ENCODE measurements around the gene PRIM2. TPM values are rescaled to one million over a fixed set of nuclear protein-coding genes. Genes with fewer than 3 reads are reported as not detected.
A peak's percentile ranks its signal among the peaks of the same experiment; 100 is the strongest.
"Not testable (repeated sequence)": the region's sequence is repeated elsewhere in the genome, so short reads cannot be mapped to it uniquely, and the experiment has no call there.

The PRIM2 gene
- polyA plus RNA-seq, 6 donors from 2014 or later = 3.8 to 11.4 (median 8.8) TPM

DNA sequence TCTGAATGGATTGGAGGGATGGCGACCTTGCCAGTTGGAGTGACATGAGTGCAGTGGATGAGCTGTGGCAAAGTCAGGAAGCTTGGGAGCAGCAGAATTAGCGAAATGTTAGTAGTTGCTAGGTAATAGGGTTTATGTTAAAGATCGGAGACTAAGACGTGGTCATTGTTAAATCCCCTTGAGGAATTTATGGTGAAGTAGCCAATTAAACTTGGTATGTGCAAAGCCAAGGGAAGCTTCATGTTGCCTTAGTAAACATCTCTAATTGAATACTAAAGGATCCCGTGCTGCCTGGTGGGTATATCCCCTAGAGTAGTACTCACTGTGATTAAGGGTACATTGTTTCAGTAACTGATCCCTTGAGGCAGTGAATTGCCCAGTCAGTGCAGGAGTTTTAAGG is 106.0 kb downstream of the PRIM2 start:
- no peak for ATAC-seq (ENCODE audit: low read depth in 2 of 2)
- Mint-ChIP-seq H3K4me3 (no peak overlapping the region), H3K27me3 (no peaks in the 10 kb centered on the region)

DNA sequence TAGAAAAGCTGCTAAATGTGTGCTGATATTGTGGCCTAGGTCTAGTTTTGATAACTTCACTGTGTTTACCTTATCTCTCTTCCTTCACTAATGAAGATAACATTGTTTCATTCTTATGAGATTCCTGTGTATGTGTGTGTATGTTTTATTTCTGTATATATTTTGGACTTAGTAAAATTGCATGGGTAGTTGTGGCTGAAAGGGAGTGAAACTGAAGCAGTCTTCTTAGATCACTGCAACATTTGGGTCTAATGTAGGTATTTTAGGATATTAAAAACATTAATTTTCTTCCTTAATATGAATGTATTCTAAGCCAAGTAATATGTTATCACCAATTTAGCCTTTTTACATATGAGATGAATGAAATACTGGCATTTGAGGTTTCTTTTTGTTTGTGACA is 114.3 kb downstream of the PRIM2 start:
- DNase-seq; ATAC-seq (ENCODE audit: low read depth in 2 of 2); H3K36me3 Mint-ChIP-seq; H3K27me3 Mint-ChIP-seq; H3K9me3 Mint-ChIP-seq: not testable (repeated sequence)
- Mint-ChIP-seq H3K4me1 (peaks cover 29 to 68% (median 58%) of the 10 kb centered on the region in 3 donors), H3K27ac (peak overlapping the region; percentile 36 to 96 (median 85)), H3K4me3 (peak overlapping the region in 3 of 8 donors; percentile 40 to 50 (median 43))

More for the DNA sequence above, 106.0 kb downstream of the PRIM2 start:
- no peaks in the 10 kb centered on the region for H3K9me3 Mint-ChIP-seq
- peak overlapping the region in 1 of 6 donors; percentile 64 for H3K27ac Mint-ChIP-seq
- H3K4me1 Mint-ChIP-seq = peaks cover 20 to 33% (median 25%) of the 10 kb centered on the region in 3 donors
- H3K36me3 Mint-ChIP-seq = no peaks in the 10 kb centered on the region
- DNase-seq = no peak

DNA sequence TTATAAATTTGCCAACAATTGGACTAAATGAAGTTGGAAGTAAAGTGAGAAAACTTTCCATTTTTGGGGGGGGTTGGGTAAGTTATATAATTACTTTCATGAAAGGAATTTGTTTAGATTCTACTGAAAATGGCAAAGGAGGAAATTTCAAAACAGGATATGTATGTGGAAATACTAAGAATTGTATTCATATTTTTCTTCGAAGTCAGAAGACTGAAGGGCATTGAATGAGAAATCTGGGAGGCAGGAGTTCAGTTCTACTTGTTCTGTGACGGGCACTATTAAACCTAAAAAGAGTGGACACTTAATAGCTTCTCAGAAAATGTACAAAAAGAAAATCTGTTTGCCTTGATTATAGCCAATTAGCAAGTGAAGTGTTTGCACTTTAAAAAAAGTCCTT is 114.7 kb downstream of the PRIM2 start:
- Mint-ChIP-seq H3K27me3 (no peaks in the 10 kb centered on the region), H3K9me3 (peaks cover 0 to 2% (median 0%) of the 10 kb centered on the region in 7 donors), H3K27ac (peak overlapping the region; percentile 49 to 96 (median 85)), H3K4me1 (peaks cover 29 to 68% (median 58%) of the 10 kb centered on the region in 3 donors), H3K4me3 (peak overlapping the region in 3 of 8 donors; percentile 40 to 50 (median 43)), H3K36me3 (no peaks in the 10 kb centered on the region)
- ATAC-seq (ENCODE audit: low read depth in 2 of 2) (no peak), DNase-seq (no peak)

DNA sequence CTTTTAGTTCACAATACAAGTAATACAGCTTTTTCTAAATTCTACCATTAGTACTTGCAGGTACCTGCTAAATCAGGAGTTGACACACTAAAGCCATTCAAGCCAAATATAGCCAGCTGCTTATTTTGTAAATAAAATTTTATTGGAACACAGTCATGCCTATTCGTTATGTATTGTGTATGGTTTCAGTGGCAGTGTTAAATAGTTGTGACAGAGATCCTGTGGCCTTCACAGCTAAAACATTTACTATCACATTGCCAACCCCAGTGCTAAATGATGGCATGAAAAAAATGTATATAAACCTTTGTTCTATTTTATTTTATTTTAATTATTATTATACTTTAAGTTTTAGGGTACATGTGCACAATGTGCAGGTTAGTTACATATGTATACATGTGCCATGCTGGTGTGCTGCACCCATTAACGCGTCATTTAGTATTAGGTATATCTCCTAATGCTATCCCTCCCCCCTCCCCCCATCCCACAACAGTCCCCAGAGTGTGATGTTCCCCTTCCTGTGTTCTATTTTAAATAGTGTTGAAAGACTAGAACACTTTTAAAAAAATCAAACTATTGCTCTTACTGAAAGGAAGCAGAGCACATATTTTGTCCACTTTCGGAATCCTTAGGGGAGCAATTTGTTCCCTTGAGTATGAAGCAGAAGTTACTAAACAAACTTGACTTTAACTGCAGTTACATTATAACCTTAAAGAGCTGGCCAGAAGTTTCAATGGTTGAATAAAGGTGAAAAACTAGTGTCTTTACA is 115.7 kb downstream of the PRIM2 start:
- DNase-seq (peak; percentile 17), ATAC-seq (ENCODE audit: low read depth in 2 of 2) (peak; percentile 69 to 70)
- Mint-ChIP-seq H3K36me3 (no peaks in the 10 kb centered on the region), H3K4me3 (peak overlapping the region in 7 of 8 donors; percentile 26 to 81 (median 73)), H3K27me3 (no peaks in the 10 kb centered on the region), H3K9me3 (peaks cover 0 to 2% (median 0%) of the 10 kb centered on the region in 7 donors), H3K4me1 (peaks cover 29 to 68% (median 58%) of the 10 kb centered on the region in 3 donors), H3K27ac (peak overlapping the region in 5 of 6 donors; percentile 51 to 94 (median 63))

DNA sequence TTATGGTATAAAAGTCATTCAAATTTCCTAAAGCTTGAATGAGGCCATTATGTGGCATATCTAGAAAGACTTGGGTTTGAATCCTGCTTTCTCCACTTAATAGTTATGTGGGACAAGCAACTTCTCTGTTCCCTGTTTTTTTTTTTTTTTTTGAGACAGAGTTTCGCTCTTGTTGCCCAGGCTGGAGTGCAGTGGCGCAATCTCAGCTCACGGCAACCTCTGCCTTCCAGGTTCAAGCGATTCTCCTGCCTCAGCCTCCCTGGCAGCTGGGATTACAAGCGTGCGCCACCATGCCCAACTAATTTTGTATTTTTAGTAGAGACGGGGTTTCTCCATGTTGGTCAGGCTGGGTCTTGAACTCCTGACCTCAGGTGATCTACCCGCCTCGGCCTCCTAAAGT is 116.4 kb downstream of the PRIM2 start:
- H3K9me3 Mint-ChIP-seq; H3K36me3 Mint-ChIP-seq; DNase-seq; ATAC-seq (ENCODE audit: low read depth in 2 of 2); H3K27me3 Mint-ChIP-seq: not testable (repeated sequence)
- Mint-ChIP-seq H3K4me3 (peak overlapping the region in 6 of 8 donors; percentile 44 to 81 (median 70)), H3K4me1 (peaks cover 29 to 66% (median 57%) of the 10 kb centered on the region in 3 donors), H3K27ac (peak overlapping the region; percentile 61 to 94 (median 82))

DNA sequence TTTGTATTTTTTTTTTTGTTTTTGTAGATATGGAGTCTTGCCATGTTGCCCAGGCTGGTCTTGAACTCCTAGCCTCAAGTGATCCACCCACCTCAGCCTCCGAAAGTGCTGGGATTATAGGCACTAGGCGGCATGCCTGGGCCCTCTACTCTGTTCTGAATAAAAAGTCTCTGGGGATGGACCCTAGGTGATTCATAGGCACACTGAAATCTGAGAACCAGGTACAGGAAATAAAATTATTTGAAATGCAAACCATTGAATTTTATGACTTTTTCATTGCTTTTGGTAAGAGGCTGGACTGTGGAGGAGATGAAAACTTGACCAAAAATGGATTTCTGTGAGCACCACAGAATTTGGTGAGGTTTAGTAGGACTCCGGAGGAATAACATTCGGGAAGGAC is 117.5 kb downstream of the PRIM2 start:
- Mint-ChIP-seq H3K36me3 (no peaks in the 10 kb centered on the region), H3K27ac (peak overlapping the region in 5 of 6 donors; percentile 59 to 94 (median 82)), H3K9me3 (peaks cover 0 to 2% (median 0%) of the 10 kb centered on the region in 7 donors), H3K4me3 (peak overlapping the region in 5 of 8 donors; percentile 44 to 84 (median 73)), H3K27me3 (no peaks in the 10 kb centered on the region), H3K4me1 (peaks cover 26 to 58% (median 51%) of the 10 kb centered on the region in 3 donors)
- ATAC-seq (ENCODE audit: low read depth in 2 of 2) (no peak), DNase-seq (no peak)

DNA sequence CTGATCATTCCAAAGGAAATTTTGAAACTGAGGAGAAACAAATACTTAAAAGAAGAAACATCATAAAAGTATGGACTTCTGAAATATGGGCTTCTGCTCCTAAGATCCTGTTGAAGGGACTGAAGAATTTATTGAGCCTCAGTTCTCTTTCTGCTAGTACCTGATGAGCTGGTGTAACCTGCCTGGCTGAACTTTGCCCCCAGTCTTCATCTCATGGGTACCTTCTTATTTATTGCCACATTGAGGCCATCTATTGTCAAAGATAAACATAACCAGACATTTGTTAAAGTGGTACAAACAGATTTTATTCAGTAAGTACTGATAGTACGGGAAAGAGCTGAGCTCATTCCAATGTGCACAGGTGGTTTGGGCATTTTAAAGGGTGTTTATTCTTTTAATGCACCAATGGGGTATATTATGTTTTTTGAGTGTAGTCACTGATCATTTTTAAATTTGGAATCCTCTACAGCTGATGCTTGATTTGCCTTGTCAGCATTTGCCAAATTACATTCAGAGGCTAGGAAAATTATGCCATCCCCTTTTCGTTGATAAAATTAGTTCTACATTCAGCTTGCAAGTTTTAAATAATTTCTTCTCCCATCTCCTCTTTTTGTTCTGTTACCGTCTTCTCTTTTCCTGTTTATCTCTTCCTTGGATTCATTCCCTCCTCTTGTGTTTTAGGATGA is 118.2 kb downstream of the PRIM2 start:
- no peaks in the 10 kb centered on the region for H3K36me3 Mint-ChIP-seq
- no peaks in the 10 kb centered on the region for H3K27me3 Mint-ChIP-seq
- peak overlapping the region in 4 of 6 donors; percentile 3 to 90 (median 70) for H3K27ac Mint-ChIP-seq
- ATAC-seq (ENCODE audit: low read depth in 2 of 2) (no peak), DNase-seq (no peak)
- H3K9me3 Mint-ChIP-seq = peaks cover 0 to 2% (median 0%) of the 10 kb centered on the region in 7 donors
- no peak overlapping the region for H3K4me3 Mint-ChIP-seq
- peaks cover 25 to 54% (median 45%) of the 10 kb centered on the region in 3 donors for H3K4me1 Mint-ChIP-seq

DNA sequence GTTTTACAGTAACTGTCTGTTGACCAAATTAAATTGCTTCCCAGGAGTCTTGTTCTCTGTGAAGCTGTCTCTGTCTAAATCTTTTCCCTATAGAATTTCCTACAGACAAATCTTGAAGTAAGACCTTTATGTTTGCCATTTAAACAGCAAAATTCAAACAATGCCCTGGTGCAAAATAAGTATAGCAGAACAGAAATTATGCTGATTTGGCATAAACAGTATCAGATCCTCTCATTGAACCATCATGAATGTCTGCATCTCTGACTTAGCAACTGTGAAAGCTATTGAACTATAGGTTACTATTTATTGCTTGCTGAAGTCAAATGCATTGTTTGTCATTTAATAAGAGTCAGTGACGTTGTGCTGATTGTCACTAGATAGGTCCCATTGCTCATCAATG is 123.3 kb downstream of the PRIM2 start:
- ATAC-seq (ENCODE audit: low read depth in 2 of 2); DNase-seq; H3K27ac Mint-ChIP-seq; H3K27me3 Mint-ChIP-seq; H3K9me3 Mint-ChIP-seq; H3K4me1 Mint-ChIP-seq; H3K36me3 Mint-ChIP-seq; H3K4me3 Mint-ChIP-seq: not testable (repeated sequence)

DNA sequence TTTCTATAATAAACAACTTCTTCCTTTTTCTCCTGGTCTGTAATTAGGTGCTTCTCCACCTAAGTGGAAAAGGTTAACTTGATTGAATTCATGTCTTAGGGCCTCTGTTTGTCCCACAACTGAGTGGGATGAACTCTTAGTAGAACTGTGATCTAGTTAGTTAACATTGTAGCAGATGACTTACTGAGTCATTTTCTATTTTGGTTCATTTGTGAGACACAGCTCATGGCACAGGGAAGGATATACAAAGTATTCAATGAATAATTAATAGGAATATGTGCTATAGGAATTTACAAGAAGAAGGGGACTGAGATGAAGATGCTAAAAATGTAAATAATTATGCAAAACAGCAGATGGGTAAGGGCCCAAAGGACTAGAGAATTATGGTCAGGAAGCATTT is 124.7 kb downstream of the PRIM2 start:
- not testable (repeated sequence) for H3K4me3 Mint-ChIP-seq; DNase-seq; H3K27me3 Mint-ChIP-seq; H3K9me3 Mint-ChIP-seq; H3K4me1 Mint-ChIP-seq; H3K27ac Mint-ChIP-seq; H3K36me3 Mint-ChIP-seq; ATAC-seq (ENCODE audit: low read depth in 2 of 2)

DNA sequence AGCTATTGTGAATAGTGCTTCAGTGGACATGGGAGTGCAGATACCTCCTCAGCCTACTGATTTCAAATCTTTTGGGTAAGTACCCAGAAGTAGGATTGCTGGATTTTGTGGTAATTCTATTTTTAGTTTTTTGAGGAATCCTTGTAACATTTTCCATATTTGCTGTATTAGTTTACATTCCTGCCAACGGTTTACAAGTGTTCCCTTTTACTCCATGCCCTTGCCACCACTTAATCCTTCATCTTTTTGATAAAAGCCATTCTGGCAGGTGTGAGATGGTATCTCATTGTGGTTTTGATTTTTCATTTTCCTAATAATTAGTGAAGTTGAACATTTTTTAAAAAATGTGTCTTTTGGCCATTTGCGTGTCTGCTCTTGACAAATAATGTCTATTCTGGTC is 125.8 kb downstream of the PRIM2 start:
- not testable (repeated sequence) for H3K27ac Mint-ChIP-seq; H3K4me1 Mint-ChIP-seq; H3K36me3 Mint-ChIP-seq; H3K9me3 Mint-ChIP-seq; H3K4me3 Mint-ChIP-seq; ATAC-seq (ENCODE audit: low read depth in 2 of 2); DNase-seq; H3K27me3 Mint-ChIP-seq

DNA sequence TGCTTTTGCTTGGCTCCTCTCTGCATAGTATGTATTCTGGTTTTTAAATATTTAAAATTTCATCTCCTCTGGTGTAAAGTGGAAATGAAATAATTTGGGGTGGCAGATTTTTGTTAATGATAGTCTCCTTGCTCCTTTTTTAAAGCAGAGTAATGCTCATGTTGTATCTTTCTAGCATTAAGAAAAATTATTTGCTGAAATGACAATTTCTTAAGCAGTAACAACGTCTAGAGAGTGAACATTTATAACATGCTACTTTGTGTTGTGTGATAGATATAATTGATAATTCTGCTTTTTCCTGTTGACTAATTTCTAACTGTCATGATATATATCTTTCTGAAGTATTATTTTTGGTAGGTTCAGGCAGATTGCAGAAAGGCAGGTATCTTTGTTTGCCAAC is 127.4 kb downstream of the PRIM2 start:
- ATAC-seq (ENCODE audit: low read depth in 2 of 2); H3K4me1 Mint-ChIP-seq; H3K9me3 Mint-ChIP-seq; H3K4me3 Mint-ChIP-seq; H3K27me3 Mint-ChIP-seq; H3K36me3 Mint-ChIP-seq; H3K27ac Mint-ChIP-seq; DNase-seq: not testable (repeated sequence)

DNA sequence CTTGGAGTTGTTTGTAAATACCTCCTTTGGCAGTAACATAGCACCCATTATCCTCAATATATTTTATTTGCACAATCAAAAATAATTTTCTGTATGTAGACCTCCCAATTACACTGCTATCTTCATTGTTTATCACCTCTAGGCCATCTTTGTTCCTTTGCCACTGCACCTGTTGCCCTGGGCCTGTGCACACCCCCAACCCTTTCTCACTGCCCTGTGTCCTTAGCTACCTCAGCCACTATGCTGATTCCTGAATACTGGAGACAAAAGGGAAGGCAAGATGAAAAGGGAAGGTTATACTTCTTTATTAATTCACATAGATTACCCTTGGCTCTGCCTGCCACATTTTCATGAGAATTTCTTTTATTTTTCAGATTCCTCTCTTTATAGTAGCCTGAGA is 127.9 kb downstream of the PRIM2 start:
- H3K36me3 Mint-ChIP-seq; H3K27me3 Mint-ChIP-seq; H3K27ac Mint-ChIP-seq; DNase-seq; ATAC-seq (ENCODE audit: low read depth in 2 of 2); H3K4me1 Mint-ChIP-seq; H3K9me3 Mint-ChIP-seq; H3K4me3 Mint-ChIP-seq: not testable (repeated sequence)

DNA sequence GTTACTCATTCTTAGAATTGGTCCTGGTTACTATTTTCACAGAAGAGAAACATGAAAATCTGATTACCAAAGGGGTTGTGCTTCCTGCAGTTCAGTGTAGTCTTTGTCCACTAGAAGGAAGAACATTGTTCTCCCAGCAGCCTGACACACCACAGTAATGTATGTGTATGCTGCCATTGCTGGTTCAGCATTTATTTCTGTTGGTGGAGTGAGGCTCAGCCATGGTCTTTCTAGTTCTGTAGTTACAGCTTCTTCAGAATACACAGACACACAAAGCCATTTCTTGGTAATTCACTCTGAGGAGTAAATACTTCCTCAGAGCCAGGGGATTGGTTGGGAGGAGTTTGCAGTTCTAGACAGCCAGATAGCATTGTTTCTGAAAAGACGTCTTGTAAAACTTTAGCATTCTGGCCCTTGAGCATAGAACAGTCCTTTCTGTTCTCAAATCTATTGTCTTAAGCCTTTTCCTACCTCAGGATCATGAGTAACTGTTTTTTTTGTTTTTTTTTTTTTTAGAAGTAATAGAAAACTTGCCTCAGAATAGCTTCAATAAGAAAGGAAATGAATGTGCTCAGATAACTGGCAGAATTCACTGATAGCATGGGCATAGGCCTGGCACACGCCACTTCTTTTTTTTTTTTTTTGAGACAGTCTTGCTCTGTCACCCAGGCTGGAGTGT is 128.5 kb downstream of the PRIM2 start:
- H3K4me1 Mint-ChIP-seq; H3K9me3 Mint-ChIP-seq; H3K27me3 Mint-ChIP-seq; H3K4me3 Mint-ChIP-seq; H3K27ac Mint-ChIP-seq; DNase-seq; H3K36me3 Mint-ChIP-seq; ATAC-seq (ENCODE audit: low read depth in 2 of 2): not testable (repeated sequence)
